Heart left ventricle (tissue), 13 donors: ENCODE measurements around the gene CLMP.

Experiments
- POLR2A ChIP-seq, 2 donors: fragments of 450-650 bp; IDR thresholded peaks; one replicate each; pipeline ENCODE4 v1.6.1; 2017; ENCODE audit warnings: antibody characterized with exemption in 2 of 2, mild to moderate bottlenecking in 2 of 2, moderate library complexity in 2 of 2
- TF ChIP-seq, protein P1 (sequence below), 12 donors: fragments of 200-600 bp; sonication (generic) in 4 of 12; IDR thresholded peaks; one replicate each; pipeline versions ENCODE4 v1.5.0 to v1.8.0; 2018 to 2022; ENCODE audit warnings: antibody characterized with exemption in 12 of 12, mild to moderate bottlenecking in 5 of 12
- donor health status: ischemic (EF 13 %, LVEDD 7.1; RV severe dilation, severe dysfunction).
- donor health status: DM: no; HTN: yes; CAD: no.
- donor health status: DM: no; HTN: no; CAD: no.
- donor health status: ischemic (EF 25% LVEDD 6.9; RV normal size, moderate dysfunction).
- donor health status: ischemic (EF 25% LVEDD 5.7; RV mildly dilated, moderate dysfunction).
- donor health status: ischemic (EF 35%, LVEDD 5.7; RV mildly dilated, moderate dysfunction).
- donor health status: nonischemic (EF 11% LVEDD 7.7; RV severe dilation, severe dysfunction).
- donor health status: DM: yes; HTN: yes; CAD: no.
- donor health status: PGD.
- donor health status: ischemic (EF 29% LVEDD 5.4; RV normal size, mild dysfunction).
- donor health status: nonischemic (EF 23%, LVEDD 6.1; RV moderate dilation, normal function).

GRCh38 chr11:123083623-123084029 lies 111.4 kb downstream of the CLMP start:
- TF ChIP-seq, protein P1, sequence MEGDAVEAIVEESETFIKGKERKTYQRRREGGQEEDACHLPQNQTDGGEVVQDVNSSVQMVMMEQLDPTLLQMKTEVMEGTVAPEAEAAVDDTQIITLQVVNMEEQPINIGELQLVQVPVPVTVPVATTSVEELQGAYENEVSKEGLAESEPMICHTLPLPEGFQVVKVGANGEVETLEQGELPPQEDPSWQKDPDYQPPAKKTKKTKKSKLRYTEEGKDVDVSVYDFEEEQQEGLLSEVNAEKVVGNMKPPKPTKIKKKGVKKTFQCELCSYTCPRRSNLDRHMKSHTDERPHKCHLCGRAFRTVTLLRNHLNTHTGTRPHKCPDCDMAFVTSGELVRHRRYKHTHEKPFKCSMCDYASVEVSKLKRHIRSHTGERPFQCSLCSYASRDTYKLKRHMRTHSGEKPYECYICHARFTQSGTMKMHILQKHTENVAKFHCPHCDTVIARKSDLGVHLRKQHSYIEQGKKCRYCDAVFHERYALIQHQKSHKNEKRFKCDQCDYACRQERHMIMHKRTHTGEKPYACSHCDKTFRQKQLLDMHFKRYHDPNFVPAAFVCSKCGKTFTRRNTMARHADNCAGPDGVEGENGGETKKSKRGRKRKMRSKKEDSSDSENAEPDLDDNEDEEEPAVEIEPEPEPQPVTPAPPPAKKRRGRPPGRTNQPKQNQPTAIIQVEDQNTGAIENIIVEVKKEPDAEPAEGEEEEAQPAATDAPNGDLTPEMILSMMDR (IDR thresholded peaks at IDR 0.05): no peak
- TF ChIP-seq POLR2A (IDR thresholded peaks at IDR 0.05): no peak
